Smooth muscle cell (in vitro differentiated cells): ENCODE results near the gene CHAF1A. TPM values are rescaled to one million over a fixed set of nuclear protein-coding genes. Genes with fewer than 3 reads are reported as not detected.

ENCODE experiments used
- DNase-seq: peaks from one replicate; lab custom pipeline; 2025; ENCODE audit not compliant: unreplicated experiment; lab: John Stamatoyannopoulos, UW
- H2AFZ ChIP-seq: fragments of 200-600 bp; sonication (generic); 2 replicates; pipeline ENCODE4 v1.6.0; 2016; ENCODE audit warnings: antibody characterized with exemption, low read depth, mild to moderate bottlenecking
- H3F3A ChIP-seq: fragments of 200-600 bp; sonication (generic); 2 replicates; pipeline ENCODE4 v1.6.0; 2017; ENCODE audit warnings: antibody characterized with exemption, low read depth
- H3K27ac ChIP-seq: fragments of 200-600 bp; sonication (generic); 2 replicates; pipeline ENCODE4 v1.5.1; 2016; ENCODE audit warnings: low read depth, mild to moderate bottlenecking
- H3K27me3 ChIP-seq: fragments of 200-600 bp; sonication (generic); 2 replicates; pipeline ENCODE4 v1.6.1; 2016; ENCODE audit warnings: low read depth, mild to moderate bottlenecking
- H3K36me3 ChIP-seq: fragments of 200-600 bp; sonication (generic); 2 replicates; pipeline ENCODE4 v1.5.1; 2016; ENCODE audit warnings: low read depth
- H3K4me1 ChIP-seq: fragments of 200-600 bp; sonication (generic); 2 replicates; pipeline ENCODE4 v1.5.1; 2016; ENCODE audit warnings: low read depth
- H3K4me2 ChIP-seq: fragments of 200-600 bp; sonication (generic); 2 replicates; pipeline ENCODE4 v1.6.0; 2016; ENCODE audit warnings: mild to moderate bottlenecking
- H3K4me3 ChIP-seq: fragments of 200-600 bp; sonication (generic); 2 replicates; pipeline ENCODE4 v1.5.1; 2016; ENCODE audit warnings: mild to moderate bottlenecking
- H3K79me2 ChIP-seq: fragments of 200-600 bp; sonication (generic); 2 replicates; pipeline ENCODE4 v1.6.0; 2016; ENCODE audit warnings: low read depth, mild to moderate bottlenecking
- H3K9ac ChIP-seq: fragments of 200-600 bp; sonication (generic); 2 replicates; pipeline ENCODE4 v1.6.0; 2016; ENCODE audit warnings: low read depth
- H3K9me3 ChIP-seq: fragments of 200-600 bp; sonication (generic); replicated peaks from 2 replicates; pipeline ENCODE4 v1.5.1; 2016; ENCODE audit warnings: low read depth
- H4K20me1 ChIP-seq: fragments of 200-600 bp; sonication (generic); 2 replicates; pipeline ENCODE4 v1.6.0; 2016; ENCODE audit warnings: low read depth
- WGBS: methylation state at CpG from one replicate; pipeline ENCODE4 v1.1.7; 2016; ENCODE audit warnings: low lambda C conversion rate; 5-methylcytosine and 5-hydroxymethylcytosine counted together
- polyA plus RNA-seq: library from polyadenylated mRNA; unstranded; fragments of >200 nt; fragmentation: Nextera tagmentation; extraction: Ambion mirVana; gene quantifications from 2 replicates; pipeline ENCODE4 v1.2.1, GENCODE V29; 2016
- total RNA-seq: library from RNA; depleted of rRNA; stranded (reverse); fragments of >200 nt; gene quantifications from 2 replicates; pipeline ENCODE4 v1.2.3, GENCODE V29; 2014
- TF ChIP-seq, protein P1 (sequence below): fragments of 200-600 bp; sonication (generic); IDR thresholded peaks from 2 replicates; pipeline ENCODE4 v1.5.1; 2017; ENCODE audit warnings: borderline replicate concordance, mild to moderate bottlenecking, antibody characterized with exemption; ENCODE audit not compliant: insufficient read depth, poor library complexity, severe bottlenecking

The CHAF1A gene
- total and polyA plus RNA-seq, 2 experiments from 2014 or later, result 3.8 to 11.4 TPM

DNA sequence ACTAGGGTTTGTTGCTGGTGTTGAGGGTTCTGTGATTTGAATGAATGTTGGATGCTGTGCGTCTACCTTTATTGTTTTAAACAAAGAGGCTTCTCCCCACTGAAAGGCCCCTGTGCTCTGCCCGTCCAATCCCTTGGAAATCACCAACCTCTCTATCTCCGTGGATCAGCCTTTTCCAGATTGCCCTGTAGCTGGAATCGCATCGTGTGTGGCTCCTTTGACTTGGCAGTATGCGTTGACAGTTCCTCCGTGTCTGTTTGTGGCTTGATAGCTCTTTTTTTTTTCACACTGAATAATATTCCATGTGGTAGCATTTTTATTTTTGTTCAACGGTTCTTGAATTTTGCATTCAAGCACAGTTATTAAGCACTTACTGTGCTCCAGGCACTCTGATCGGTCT is 32.0 kb downstream of the CHAF1A start:
- no peaks in the 10 kb centered on the region for H3F3A ChIP-seq
- no peaks in the 10 kb centered on the region for H3K9me3 ChIP-seq
- H3K9ac ChIP-seq, result no peak overlapping the region
- H2AFZ ChIP-seq, result no peak overlapping the region
- H3K4me3 ChIP-seq, result no peak overlapping the region
- no peaks in the 10 kb centered on the region for H3K36me3 ChIP-seq
- no peak overlapping the region for H3K4me2 ChIP-seq
- no peaks in the 10 kb centered on the region for H3K4me1 ChIP-seq
- TF ChIP-seq, protein P1, sequence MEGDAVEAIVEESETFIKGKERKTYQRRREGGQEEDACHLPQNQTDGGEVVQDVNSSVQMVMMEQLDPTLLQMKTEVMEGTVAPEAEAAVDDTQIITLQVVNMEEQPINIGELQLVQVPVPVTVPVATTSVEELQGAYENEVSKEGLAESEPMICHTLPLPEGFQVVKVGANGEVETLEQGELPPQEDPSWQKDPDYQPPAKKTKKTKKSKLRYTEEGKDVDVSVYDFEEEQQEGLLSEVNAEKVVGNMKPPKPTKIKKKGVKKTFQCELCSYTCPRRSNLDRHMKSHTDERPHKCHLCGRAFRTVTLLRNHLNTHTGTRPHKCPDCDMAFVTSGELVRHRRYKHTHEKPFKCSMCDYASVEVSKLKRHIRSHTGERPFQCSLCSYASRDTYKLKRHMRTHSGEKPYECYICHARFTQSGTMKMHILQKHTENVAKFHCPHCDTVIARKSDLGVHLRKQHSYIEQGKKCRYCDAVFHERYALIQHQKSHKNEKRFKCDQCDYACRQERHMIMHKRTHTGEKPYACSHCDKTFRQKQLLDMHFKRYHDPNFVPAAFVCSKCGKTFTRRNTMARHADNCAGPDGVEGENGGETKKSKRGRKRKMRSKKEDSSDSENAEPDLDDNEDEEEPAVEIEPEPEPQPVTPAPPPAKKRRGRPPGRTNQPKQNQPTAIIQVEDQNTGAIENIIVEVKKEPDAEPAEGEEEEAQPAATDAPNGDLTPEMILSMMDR, result no peak
- H3K27me3 ChIP-seq, result no peaks in the 10 kb centered on the region
- H3K27ac ChIP-seq, result no peak overlapping the region
- no peaks in the 10 kb centered on the region for H3K79me2 ChIP-seq
- no peaks in the 10 kb centered on the region for H4K20me1 ChIP-seq
- no peak for DNase-seq
- 97% methylated on average over 9 of the region's 9 CpGs for WGBS

GRCh38 chr19:4436231-4436630 is 33.8 kb downstream of the CHAF1A start:
- no peaks in the 10 kb centered on the region for H3K79me2 ChIP-seq
- 96% methylated on average over 7 of the region's 7 CpGs for WGBS
- no peak overlapping the region for H2AFZ ChIP-seq
- no peak for DNase-seq
- no peaks in the 10 kb centered on the region for H3K9me3 ChIP-seq
- no peaks in the 10 kb centered on the region for H3K36me3 ChIP-seq
- TF ChIP-seq, protein P1, result no peak
- H3K9ac ChIP-seq, result no peak overlapping the region
- no peaks in the 10 kb centered on the region for H3F3A ChIP-seq
- no peaks in the 10 kb centered on the region for H3K27me3 ChIP-seq
- H4K20me1 ChIP-seq, result no peaks in the 10 kb centered on the region
- H3K27ac ChIP-seq, result no peak overlapping the region
- no peaks in the 10 kb centered on the region for H3K4me1 ChIP-seq
- H3K4me3 ChIP-seq, result no peak overlapping the region
- H3K4me2 ChIP-seq, result no peak overlapping the region

- H3K79me2 ChIP-seq, result no peaks in the 10 kb centered on the region
- no peak overlapping the region for H3K4me3 ChIP-seq
- no peaks in the 10 kb centered on the region for H3K36me3 ChIP-seq
- no peaks in the 10 kb centered on the region for H3K27me3 ChIP-seq
- no peaks in the 10 kb centered on the region for H4K20me1 ChIP-seq
- H3K9ac ChIP-seq, result no peak overlapping the region
- no peaks in the 10 kb centered on the region for H3F3A ChIP-seq
- H2AFZ ChIP-seq, result no peak overlapping the region
- DNase-seq, result no peak
- 96% methylated on average over 9 of the region's 10 CpGs for WGBS
- H3K9me3 ChIP-seq, result no peaks in the 10 kb centered on the region
- no peaks in the 10 kb centered on the region for H3K4me1 ChIP-seq
- TF ChIP-seq, protein P1, result no peak
- no peak overlapping the region for H3K27ac ChIP-seq
- no peak overlapping the region for H3K4me2 ChIP-seq
Measured at GRCh38 chr19:4437103-4437502, 34.7 kb downstream of the CHAF1A start.

DNA sequence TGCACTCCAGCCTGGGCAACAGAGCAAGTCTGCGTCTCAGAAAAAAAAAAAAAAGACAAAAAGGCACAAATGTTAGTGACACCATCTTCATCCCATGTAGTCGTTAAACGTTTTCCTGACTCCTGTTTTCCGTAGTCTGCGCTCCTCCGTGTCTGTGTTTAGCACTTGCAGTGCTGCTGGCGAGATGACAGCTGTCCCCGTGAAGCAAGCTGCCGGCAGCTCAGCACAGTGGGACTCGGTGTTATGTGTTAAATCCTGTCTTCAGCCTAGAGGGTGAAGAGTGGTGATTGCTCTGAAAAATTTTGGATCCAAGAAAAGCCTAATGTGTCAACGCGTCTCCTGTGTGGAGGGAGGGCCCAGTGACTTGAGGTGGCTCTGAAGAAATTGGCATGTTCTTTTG is 36.8 kb downstream of the CHAF1A start:
- Histone ChIP-seq H3K79me2 (no peaks in the 10 kb centered on the region), H4K20me1 (no peaks in the 10 kb centered on the region), H3K4me3 (no peak overlapping the region), H3K36me3 (no peaks in the 10 kb centered on the region), H3K9ac (no peak overlapping the region), H3K27ac (no peak overlapping the region), H3F3A (no peaks in the 10 kb centered on the region), H2AFZ (no peak overlapping the region), H3K9me3 (no peaks in the 10 kb centered on the region), H3K4me1 (no peaks in the 10 kb centered on the region), H3K27me3 (no peaks in the 10 kb centered on the region), H3K4me2 (no peak overlapping the region)
- TF ChIP-seq, protein P1, result no peak
- 93% methylated on average over 12 of the region's 12 CpGs for WGBS
- DNase-seq, result no peak
